ENCODE data around the gene CD163L1. TPM values are rescaled to one million over a fixed set of nuclear protein-coding genes. Genes with fewer than 3 reads are reported as not detected.

The CD163L1 gene
- total and polyA plus RNA-seq, 2 of the 8 experiments (the other 6 are each of a cell fraction or from before 2014, with no cell fraction given) = 0.11 to 0.22 TPM

DNA sequence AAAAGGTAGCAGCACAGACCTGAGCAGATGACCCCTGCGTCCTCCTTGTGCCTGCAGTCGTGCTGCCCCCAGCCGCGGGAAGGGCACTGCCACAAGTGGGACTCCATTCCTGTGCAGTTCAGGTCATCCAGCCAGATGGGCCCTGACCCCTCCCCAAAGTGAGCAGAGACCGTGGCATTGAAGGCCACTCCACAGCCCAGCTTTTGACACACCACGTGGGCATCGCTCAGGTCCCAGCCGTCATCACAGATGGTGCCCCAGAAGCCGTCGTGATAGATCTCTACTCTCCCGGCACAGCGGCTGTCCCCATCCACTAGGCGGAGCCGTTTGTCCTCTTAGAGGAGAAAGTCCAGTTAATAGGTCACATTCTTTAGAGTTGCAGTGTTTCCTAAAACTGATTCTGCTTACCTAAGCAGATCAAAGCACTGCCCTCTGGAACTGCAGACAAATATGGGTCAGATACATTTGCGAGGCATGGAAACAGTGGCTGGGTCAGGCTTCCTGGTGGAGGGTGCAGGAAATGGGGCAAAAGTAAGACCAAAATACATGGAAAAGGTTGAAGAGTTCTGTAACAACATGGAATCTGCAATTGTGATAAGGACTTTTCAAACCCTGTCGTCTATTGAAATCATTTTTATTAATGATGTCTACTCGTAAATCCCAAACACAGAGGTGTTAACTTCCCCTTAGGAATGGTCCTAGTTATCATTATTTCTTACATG, 69.4 kb downstream of the CD163L1 start (continued):
- TF ChIP-seq EZH2 (IDR thresholded peaks at IDR 0.05; ENCODE audit: low read depth, low read length, severe bottlenecking) = no peak
- no peak for TF ChIP-seq SUZ12 (IDR thresholded peaks at IDR 0.05; ENCODE audit: low read length)
- no peak for TF ChIP-seq BCL11A (IDR thresholded peaks at IDR 0.05; ENCODE audit: low read depth in 2 of 2, low read length in 2 of 2)
- no peak for TF ChIP-seq TAF7 (optimal IDR thresholded peaks at IDR 0.05; ENCODE audit: borderline replicate concordance, low read depth, low read length)
- TF ChIP-seq SIN3A (conservative IDR thresholded peaks at IDR 0.05 in 1 of 2, IDR thresholded peaks at IDR 0.05 in 1 of 2; ENCODE audit: low read depth in 1 of 2, low read length in 2 of 2) = no peak
- no peak for TF ChIP-seq GTF2F1 (IDR thresholded peaks at IDR 0.05; ENCODE audit: borderline replicate concordance, low read depth, low read length)
- no peak for TF ChIP-seq ATF2 (IDR thresholded peaks at IDR 0.05; ENCODE audit: low read length)
- no peak for TF ChIP-seq HDAC6 (IDR thresholded peaks at IDR 0.05; ENCODE audit: low read depth, low read length)
- TF ChIP-seq SP1 (IDR thresholded peaks at IDR 0.05; ENCODE audit: low read depth, low read length) = no peak
- peak; percentile 65; the same call in 1 of the 2 replicates for TF ChIP-seq MAFK (IDR thresholded peaks at IDR 0.05; ENCODE audit: low read depth, low read length)
- no peak for TF ChIP-seq SP2 (IDR thresholded peaks at IDR 0.05; ENCODE audit: low read length)
- TF ChIP-seq BACH1 (IDR thresholded peaks at IDR 0.05; ENCODE audit: low read length) = no peak
- peak; percentile 91 to 96 for TF ChIP-seq RAD21 (IDR thresholded peaks at IDR 0.05 in 1 of 2, conservative IDR thresholded peaks at IDR 0.05 in 1 of 2; ENCODE audit: low read depth in 2 of 2, low read length in 2 of 2)
- TF ChIP-seq ATF3 (IDR thresholded peaks at IDR 0.05; ENCODE audit: insufficient read depth, low read depth, low read length) = no peak
- no peak for TF ChIP-seq TAF1 (IDR thresholded peaks at IDR 0.05; ENCODE audit: low read depth, low read length)
- no peak for TF ChIP-seq CHD2 (IDR thresholded peaks at IDR 0.05; ENCODE audit: low read length)
- TF ChIP-seq TCF12 (IDR thresholded peaks at IDR 0.05; ENCODE audit: low read depth, low read length) = no peak
- TF ChIP-seq CREB1 (IDR thresholded peaks at IDR 0.05) = 0 out of 2 replicates have a peak, but pooled peaks have one; percentile 12
- no peak for TF ChIP-seq RNF2 (IDR thresholded peaks at IDR 0.05; ENCODE audit: borderline replicate concordance, low read depth, low read length, missing control alignments, poor library complexity, severe bottlenecking)
- TF ChIP-seq SP4 (IDR thresholded peaks at IDR 0.05; ENCODE audit: low read length) = no peak
- TF ChIP-seq RBBP5 (IDR thresholded peaks at IDR 0.05; ENCODE audit: borderline replicate concordance, low read depth, low read length) = no peak
